GM23248 (cell line): ENCODE data around the gene ZBED4. TPM values are rescaled to one million over a fixed set of nuclear protein-coding genes. Genes with fewer than 3 reads are reported as not detected.

Experiments
- DNase-seq: peaks from one replicate; pipeline ENCODE4 v3.0.0-alpha.2; 2015
- H2AFZ ChIP-seq: fragments of 200-600 bp; sonication (generic); 2 replicates; pipeline ENCODE4 v1.6.1; 2016; ENCODE audit warnings: antibody characterized with exemption
- H3F3A ChIP-seq: fragments of 200-600 bp; sonication (generic); 2 replicates; pipeline ENCODE4 v1.6.1; 2016; ENCODE audit warnings: mild to moderate bottlenecking, antibody characterized with exemption, mixed run types; ENCODE audit not compliant: insufficient read depth
- H3K27ac ChIP-seq: fragments of 200-600 bp; sonication (generic); 2 replicates; pipeline ENCODE4 v1.5.1; 2016; ENCODE audit warnings: mild to moderate bottlenecking
- H3K27me3 ChIP-seq: fragments of 200-600 bp; sonication (generic); replicated peaks from 2 replicates; pipeline ENCODE4 v1.6.1; 2016; ENCODE audit warnings: mild to moderate bottlenecking; ENCODE audit not compliant: insufficient read depth
- H3K36me3 ChIP-seq: fragments of 200-600 bp; sonication (generic); 2 replicates; pipeline ENCODE4 v1.6.1; 2016; ENCODE audit warnings: low read depth, mild to moderate bottlenecking
- H3K4me1 ChIP-seq: fragments of 200-600 bp; sonication (generic); 2 replicates; pipeline ENCODE4 v1.6.1; 2016; ENCODE audit warnings: mild to moderate bottlenecking; ENCODE audit not compliant: insufficient read depth
- H3K4me2 ChIP-seq: fragments of 200-600 bp; sonication (generic); one replicate; pipeline ENCODE4 v1.6.1; 2016; ENCODE audit warnings: mild to moderate bottlenecking; ENCODE audit not compliant: unreplicated experiment
- H3K4me3 ChIP-seq: fragments of 200-600 bp; sonication (generic); 2 replicates; pipeline ENCODE4 v1.5.1; 2016; ENCODE audit warnings: mild to moderate bottlenecking
- H3K79me2 ChIP-seq: fragments of 200-600 bp; sonication (generic); 2 replicates; pipeline ENCODE4 v1.6.1; 2016; ENCODE audit warnings: mild to moderate bottlenecking; ENCODE audit not compliant: insufficient read depth
- H3K9ac ChIP-seq: fragments of 200-600 bp; sonication (generic); 2 replicates; pipeline ENCODE4 v1.6.1; 2016; ENCODE audit warnings: mild to moderate bottlenecking
- H3K9me2 ChIP-seq: fragments of 200-600 bp; sonication (generic); 2 replicates; pipeline ENCODE4 v1.6.1; 2016; ENCODE audit warnings: mixed run types, mild to moderate bottlenecking, moderate library complexity; ENCODE audit not compliant: insufficient read depth
- H3K9me3 ChIP-seq: fragments of 200-600 bp; sonication (generic); one replicate; pipeline ENCODE4 v1.6.1; 2017; ENCODE audit warnings: low read depth
- H4K20me1 ChIP-seq: fragments of 200-600 bp; sonication (generic); 2 replicates; pipeline ENCODE4 v1.6.0; 2016; ENCODE audit not compliant: insufficient read depth
- EZH2 ChIP-seq: fragments of 200-600 bp; sonication (generic); IDR thresholded peaks from 2 replicates; pipeline ENCODE4 v1.6.1; 2018; ENCODE audit warnings: antibody characterized with exemption, mild to moderate bottlenecking; ENCODE audit not compliant: insufficient read depth, poor library complexity, severe bottlenecking
- EZH2phosphoT487 ChIP-seq: fragments of 200-600 bp; sonication (generic); IDR thresholded peaks from 2 replicates; pipeline ENCODE4 v1.6.1; 2018; ENCODE audit warnings: antibody characterized with exemption, moderate library complexity, mild to moderate bottlenecking, low read depth; ENCODE audit not compliant: insufficient read depth
- WGBS, 2 experiments: methylation state at CpG; one replicate each; pipeline ENCODE4 v1.1.6; 2015 to 2017; ENCODE audit warnings: low lambda C conversion rate in 2 of 2, low coverage in 1 of 2; ENCODE audit errors: missing lambda C conversion rate in 2 of 2; 5-methylcytosine and 5-hydroxymethylcytosine counted together
- in situ Hi-C: fragments of 300-500 bp; cut with MboI; formaldehyde crosslinking; loops from 2 replicates; pipeline ENCODE4 v1.15.0; 2020
- polyA plus RNA-seq: library from polyadenylated mRNA; unstranded; fragments of >200 nt; fragmentation: Nextera tagmentation; extraction: Ambion mirVana; gene quantifications from 2 replicates; pipeline ENCODE4 v1.2.1, GENCODE V29; 2016
- total RNA-seq: library from RNA; depleted of rRNA; stranded (reverse); fragments of >200 nt; shearing (Covaris generic); gene quantifications from 2 replicates; pipeline ENCODE4 v1.2.3, GENCODE V29; 2014

The ZBED4 gene
- total and polyA plus RNA-seq, 2 experiments from 2014 or later, result 5.0 to 7.7 TPM

GRCh38 chr22:49873228-49873940 lies 19.7 kb downstream of the ZBED4 start:
- no peaks in the 10 kb centered on the region for H3K27me3 ChIP-seq
- H3K27ac ChIP-seq, result no peak overlapping the region
- no peaks in the 10 kb centered on the region; the same call in 1 of the 2 replicates for H4K20me1 ChIP-seq
- H3K9me2 ChIP-seq, result no peaks in the 10 kb centered on the region
- no peak for DNase-seq
- 87% methylated on average over 16 of the region's 16 CpGs for WGBS, 2 experiments
- H3K4me2 ChIP-seq, result no peak overlapping the region
- H2AFZ ChIP-seq, result no peak overlapping the region
- H3K36me3 ChIP-seq, result peaks cover 4% of the 10 kb centered on the region; the same call in 1 of the 2 replicates
- in situ Hi-C loops, result no loop called here
- H3F3A ChIP-seq, result no peaks in the 10 kb centered on the region
- no peak overlapping the region for H3K4me3 ChIP-seq
- H3K9ac ChIP-seq, result no peak overlapping the region
- peaks cover 99% of the 10 kb centered on the region for H3K79me2 ChIP-seq
- no peaks in the 10 kb centered on the region for H3K4me1 ChIP-seq
- no peaks in the 10 kb centered on the region for H3K9me3 ChIP-seq
- no peak for TF ChIP-seq EZH2
- no peak for TF ChIP-seq EZH2phosphoT487

DNA sequence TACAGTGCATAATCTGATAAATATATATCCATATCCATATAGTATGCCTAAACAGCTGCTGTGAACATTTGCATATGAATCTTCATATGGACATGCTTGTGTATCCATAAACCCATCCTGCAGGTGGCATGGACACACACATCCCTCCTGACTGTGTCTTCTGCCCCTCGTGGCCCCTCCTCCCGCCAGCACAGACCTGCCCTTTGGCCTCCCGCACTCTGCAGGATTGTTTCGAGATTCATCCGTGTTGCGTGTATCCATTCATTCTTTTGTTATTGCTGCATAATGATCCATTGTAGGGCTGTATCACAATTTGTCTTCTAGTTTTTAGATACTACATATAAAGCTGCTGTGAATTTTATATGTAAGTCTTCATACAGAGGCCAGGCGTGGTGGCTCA lies 24.0 kb downstream of the ZBED4 start:
- peaks cover 97% of the 10 kb centered on the region for H3K79me2 ChIP-seq
- DNase-seq, result no peak
- H3K9ac ChIP-seq, result no peak overlapping the region
- H3K27ac ChIP-seq, result no peak overlapping the region
- no peak overlapping the region for H3K4me3 ChIP-seq
- in situ Hi-C loops, result no loop called here
- H3K4me1 ChIP-seq, result no peaks in the 10 kb centered on the region
- no peaks in the 10 kb centered on the region for H3K9me2 ChIP-seq
- no peak overlapping the region for H2AFZ ChIP-seq
- TF ChIP-seq EZH2 (no peak), EZH2phosphoT487 (no peak)
- no peaks in the 10 kb centered on the region; the same call in 1 of the 2 replicates for H4K20me1 ChIP-seq
- peaks cover 4% of the 10 kb centered on the region; the same call in 1 of the 2 replicates for H3K36me3 ChIP-seq
- WGBS, 2 experiments, result 99% methylated on average over 7 of the region's 7 CpGs
- no peaks in the 10 kb centered on the region for H3F3A ChIP-seq
- no peaks in the 10 kb centered on the region for H3K9me3 ChIP-seq
- no peaks in the 10 kb centered on the region for H3K27me3 ChIP-seq
- H3K4me2 ChIP-seq, result no peak overlapping the region

DNA sequence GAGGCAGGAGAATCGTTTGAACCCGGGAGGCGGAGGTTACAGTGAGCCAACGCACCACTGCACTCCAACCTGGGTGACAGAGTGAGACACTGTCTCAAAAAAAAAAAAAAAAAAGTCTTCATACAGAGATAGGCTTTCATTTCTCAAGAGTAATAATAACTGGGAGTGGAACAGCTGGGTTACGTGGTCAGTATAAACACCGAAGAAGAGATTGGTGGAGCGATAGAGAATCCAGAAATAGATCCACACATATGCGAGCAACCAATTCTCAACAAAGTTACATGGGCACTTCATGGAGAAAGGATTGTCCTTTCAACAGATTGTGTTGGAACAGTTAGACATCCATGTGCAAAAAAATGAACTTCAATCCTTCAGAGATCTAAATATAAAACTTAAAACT lies 24.6 kb downstream of the ZBED4 start:
- no peak overlapping the region for H3K9ac ChIP-seq
- no peak overlapping the region for H3K4me3 ChIP-seq
- in situ Hi-C loops, result no loop called here
- peaks cover 97% of the 10 kb centered on the region for H3K79me2 ChIP-seq
- whole genome bisulfite sequencing, 2 experiments, result 95 to 99% methylated on average over 7 to 8 of the region's 8 CpGs
- DNase-seq, result no peak
- no peak overlapping the region for H3K4me2 ChIP-seq
- no peaks in the 10 kb centered on the region for H3K9me2 ChIP-seq
- no peak overlapping the region for H2AFZ ChIP-seq
- no peaks in the 10 kb centered on the region for H3K27me3 ChIP-seq
- H3K36me3 ChIP-seq, result peaks cover 4% of the 10 kb centered on the region; the same call in 1 of the 2 replicates
- no peak overlapping the region for H3K27ac ChIP-seq
- H3K9me3 ChIP-seq, result no peaks in the 10 kb centered on the region
- H4K20me1 ChIP-seq, result peaks cover 3% of the 10 kb centered on the region; the same call in 1 of the 2 replicates
- no peaks in the 10 kb centered on the region; the same call in 1 of the 2 replicates for H3F3A ChIP-seq
- TF ChIP-seq EZH2, result no peak
- TF ChIP-seq EZH2phosphoT487, result no peak
- no peaks in the 10 kb centered on the region for H3K4me1 ChIP-seq

- Histone ChIP-seq H3K79me2 (peaks cover 98% of the 10 kb centered on the region), H3K4me1 (no peaks in the 10 kb centered on the region), H3F3A (no peaks in the 10 kb centered on the region; the same call in 1 of the 2 replicates), H3K9me3 (no peaks in the 10 kb centered on the region), H3K27ac (no peak overlapping the region), H3K9me2 (no peaks in the 10 kb centered on the region), H3K4me2 (no peak overlapping the region), H3K4me3 (no peak overlapping the region), H3K36me3 (peaks cover 10% of the 10 kb centered on the region; the same call in 1 of the 2 replicates), H2AFZ (no peak overlapping the region), H3K9ac (no peak overlapping the region), H4K20me1 (peaks cover 8% of the 10 kb centered on the region; the same call in 1 of the 2 replicates), H3K27me3 (no peaks in the 10 kb centered on the region)
- in situ Hi-C loops, result no loop called here
- WGBS, 2 experiments, result 92 to 93% methylated on average over 9 of the region's 9 CpGs
- no peak for DNase-seq
- no peak for TF ChIP-seq EZH2phosphoT487
- no peak for TF ChIP-seq EZH2
Measured at GRCh38 chr22:49879871-49880270, 26.2 kb downstream of the ZBED4 start.
